HPDE6-E6E7 (cell line): ENCODE results near the gene FAM9A.
A peak's percentile ranks its signal among the peaks of the same experiment; 100 is the strongest.
"Not testable (repeated sequence)": the region's sequence is repeated elsewhere in the genome, so short reads cannot be mapped to it uniquely, and the experiment has no call there.

Experiments used
- DNase-seq: peaks from one replicate; pipeline ENCODE4 v3.0.0; 2011; ENCODE audit warnings: missing footprints; ENCODE audit errors: extremely low spot score

The FAM9A gene

GRCh38 chrX:8803326-8803725, 2.1 kb upstream of the FAM9A start:
- DNase-seq = no peak

- not testable (repeated sequence) for DNase-seq
Observed at GRCh38 chrX:8800351-8800750, 832 bp downstream of the FAM9A start.

DNA sequence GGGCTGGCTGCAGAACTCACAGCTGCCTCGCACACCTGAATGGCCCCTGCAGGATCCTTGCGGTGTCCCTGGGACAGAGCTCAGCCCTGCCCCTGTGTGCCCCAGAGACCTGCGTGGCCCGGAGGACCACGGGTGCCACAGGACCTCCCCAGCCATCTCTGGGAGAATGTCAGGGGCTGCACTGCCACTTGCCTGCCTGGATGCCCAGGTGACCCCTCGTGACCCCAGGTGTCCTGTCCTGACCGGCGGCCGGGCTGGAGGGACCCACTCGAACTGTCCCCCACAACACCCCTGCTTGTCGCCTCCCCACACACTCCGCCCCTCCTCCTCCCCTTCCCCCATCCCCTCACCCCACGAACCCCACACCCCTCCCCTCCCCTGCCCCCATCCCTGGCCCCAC, 1.9 kb downstream of the FAM9A start:
- DNase-seq = not testable (repeated sequence)

GRCh38 chrX:8798702-8799101, 2.5 kb downstream of the FAM9A start:
- not testable (repeated sequence) for DNase-seq

DNA sequence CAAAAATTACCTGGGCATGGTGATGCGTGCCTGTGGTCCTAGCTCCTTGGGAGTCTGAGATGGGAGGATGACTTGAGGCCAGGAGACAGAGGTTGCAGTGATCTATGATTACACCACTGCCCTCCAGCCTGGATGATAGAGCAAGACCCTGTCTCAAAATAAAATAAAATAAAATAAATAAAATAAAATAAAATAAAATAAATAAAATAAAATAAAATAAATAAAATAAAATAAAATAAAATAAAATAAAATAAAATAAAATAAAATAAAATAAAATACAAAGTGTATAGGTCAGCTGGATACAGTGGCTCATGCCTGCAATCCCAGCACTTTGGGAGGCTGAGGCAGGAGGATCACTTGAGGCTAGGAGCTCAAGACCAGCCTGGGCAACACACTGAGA, 14.1 kb downstream of the FAM9A start:
- not testable (repeated sequence) for DNase-seq

- DNase-seq = no peak
Observed at GRCh38 chrX:8784162-8784561, 17.0 kb downstream of the FAM9A start.

GRCh38 chrX:8783714-8784098, 17.5 kb downstream of the FAM9A start:
- DNase-seq = no peak

DNA sequence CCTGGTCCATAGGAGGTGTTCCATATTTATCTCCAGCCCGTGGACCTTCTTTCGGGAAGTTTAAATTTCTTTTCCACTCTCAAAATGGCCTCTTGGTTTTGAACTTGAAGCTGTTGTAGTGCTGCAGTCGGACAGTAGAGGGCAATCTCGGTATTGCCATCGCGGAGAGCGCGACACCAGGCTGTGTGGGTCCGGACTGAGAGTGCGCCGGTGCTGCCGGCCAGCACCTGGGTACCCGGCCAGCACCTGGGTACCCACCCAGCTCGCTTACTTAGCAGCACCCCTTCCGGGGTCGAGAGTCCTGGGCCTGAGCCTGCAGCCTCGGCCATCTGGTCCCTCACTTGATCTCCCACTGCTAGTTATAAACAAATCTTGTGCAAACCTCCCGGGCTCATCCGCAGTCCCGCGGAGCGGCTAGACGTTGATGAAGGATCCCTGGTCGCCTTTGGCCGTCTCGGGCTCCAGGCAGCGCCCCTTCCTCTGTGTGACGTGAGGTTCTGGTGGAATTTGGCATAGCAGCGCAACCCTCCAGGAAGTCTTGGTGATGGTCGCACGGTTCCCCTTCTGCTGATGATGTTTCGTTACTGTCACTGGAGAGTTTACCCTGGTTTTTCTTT, 18.0 kb downstream of the FAM9A start:
- DNase-seq = no peak

GRCh38 chrX:8782595-8782994, 18.6 kb downstream of the FAM9A start:
- DNase-seq = no peak

DNA sequence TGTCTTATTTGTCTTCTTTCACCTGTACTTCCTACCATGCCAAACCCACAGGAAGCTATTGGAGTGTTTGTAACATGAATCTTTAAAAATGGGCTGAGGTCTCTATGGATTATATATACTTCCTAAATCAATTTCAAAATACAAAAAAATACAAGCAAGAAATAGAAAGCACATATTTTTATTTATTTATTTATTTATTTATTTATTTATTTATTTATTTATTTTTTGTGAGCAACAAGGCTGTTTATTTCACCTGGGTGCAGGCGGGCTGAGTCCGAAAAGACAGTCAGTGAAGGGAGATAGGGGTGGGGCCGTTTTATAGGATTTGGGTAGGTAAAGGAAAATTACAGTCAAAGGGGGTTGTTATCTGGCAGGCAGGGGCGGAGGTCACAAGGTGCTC, 19.3 kb downstream of the FAM9A start:
- DNase-seq = not testable (repeated sequence)

DNA sequence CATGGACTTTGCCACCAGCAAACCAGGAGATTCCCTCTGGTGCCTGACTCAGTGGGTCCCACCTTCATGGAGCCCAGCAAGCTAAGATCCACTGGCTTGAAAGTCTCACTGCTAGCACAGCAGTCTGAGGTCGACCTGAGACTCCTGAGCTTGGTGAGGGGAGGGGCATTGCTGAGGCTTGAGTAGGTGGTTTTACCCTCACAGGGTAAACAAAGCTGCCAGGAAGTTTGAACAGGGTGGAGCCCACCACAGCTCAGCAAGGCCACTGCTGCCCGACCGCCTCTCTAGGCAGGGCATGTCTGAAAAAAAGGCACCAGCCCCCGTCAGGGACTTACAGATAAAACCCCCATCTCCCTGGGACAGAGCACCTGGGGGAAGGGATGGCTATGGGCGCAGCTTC, 28.1 kb downstream of the FAM9A start:
- DNase-seq = no peak

- DNase-seq = no peak
Observed at GRCh38 chrX:8760021-8760420, 41.2 kb downstream of the FAM9A start.

- not testable (repeated sequence) for DNase-seq
Observed at GRCh38 chrX:8758706-8759105, 42.5 kb downstream of the FAM9A start.

- DNase-seq = not testable (repeated sequence)
Observed at GRCh38 chrX:8757609-8758389, 43.4 kb downstream of the FAM9A start.

DNA sequence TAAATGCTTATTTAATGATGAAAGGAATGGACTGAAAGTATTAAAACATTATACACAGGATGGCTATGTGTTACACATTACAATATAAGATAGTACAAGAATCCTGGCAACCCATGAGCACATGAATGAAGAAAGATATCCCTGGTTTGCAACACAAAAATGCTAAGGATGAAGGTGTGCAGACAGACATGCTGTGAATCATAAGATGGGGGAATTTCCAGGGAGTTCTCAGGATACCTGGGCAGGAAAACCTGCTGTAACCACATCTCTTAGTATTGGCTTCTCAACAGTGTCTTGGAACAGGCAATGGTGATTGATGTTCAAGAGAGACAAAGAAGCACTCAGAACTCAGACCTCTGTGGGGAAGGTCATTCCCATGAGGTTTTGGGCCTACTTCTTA, 45.4 kb downstream of the FAM9A start:
- DNase-seq = no peak

- DNase-seq = no peak
Observed at GRCh38 chrX:8755116-8755515, 46.1 kb downstream of the FAM9A start.

GRCh38 chrX:8749697-8750096, 51.5 kb downstream of the FAM9A start:
- DNase-seq = no peak

GRCh38 chrX:8748855-8749254, 52.3 kb downstream of the FAM9A start:
- DNase-seq = peak; percentile 41

GRCh38 chrX:8743126-8743732, 58.0 kb downstream of the FAM9A start:
- peak; percentile 17 for DNase-seq

- DNase-seq = no peak
Observed at GRCh38 chrX:8741981-8742380, 59.2 kb downstream of the FAM9A start.
